ENCODE results near the gene RNF146.
"Not testable (repeated sequence)": the region's sequence is repeated elsewhere in the genome, so short reads cannot be mapped to it uniquely, and the experiment has no call there.

RNF146 gene

DNA sequence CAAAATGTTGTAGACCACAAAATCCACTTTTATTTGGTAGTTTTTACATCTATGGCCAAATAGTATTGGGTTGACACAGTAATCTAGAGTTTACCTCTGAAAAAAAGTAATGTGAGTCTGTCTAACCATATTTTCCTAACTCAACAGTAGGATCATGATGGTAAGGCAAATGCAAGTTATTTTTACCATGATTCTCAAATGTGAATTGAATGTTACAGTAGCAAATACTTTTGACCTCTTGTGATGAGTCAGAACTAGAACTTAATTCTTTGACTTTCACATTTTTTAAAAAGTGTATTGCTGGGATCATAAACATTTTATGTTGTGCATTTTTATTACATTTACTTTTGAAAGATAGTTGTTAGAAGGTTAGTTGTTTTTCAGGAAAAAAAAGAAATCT is 22.0 kb downstream of the RNF146 start:
- no peak for DNase-seq (ENCODE audit: low read depth)

DNA sequence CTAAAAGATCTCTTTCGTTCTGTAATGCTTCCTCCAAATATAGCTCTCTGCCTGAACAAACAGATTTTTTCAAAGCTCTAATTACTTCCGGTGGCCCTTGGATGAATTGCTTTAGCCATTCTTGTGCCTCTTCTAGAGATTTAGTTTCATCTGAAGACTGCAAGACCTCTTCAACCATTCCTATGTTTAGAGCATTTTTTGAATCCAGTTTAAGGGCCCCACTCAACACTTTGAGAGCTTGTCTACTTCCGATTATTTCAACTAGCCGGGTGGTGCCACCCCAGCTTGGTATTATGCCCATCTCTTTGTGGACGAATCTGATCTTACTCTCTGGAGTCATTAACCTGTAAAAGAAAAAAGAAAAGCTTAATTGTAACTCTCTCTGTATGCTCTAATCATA is 23.3 kb downstream of the RNF146 start:
- DNase-seq (ENCODE audit: low read depth): no peak

DNA sequence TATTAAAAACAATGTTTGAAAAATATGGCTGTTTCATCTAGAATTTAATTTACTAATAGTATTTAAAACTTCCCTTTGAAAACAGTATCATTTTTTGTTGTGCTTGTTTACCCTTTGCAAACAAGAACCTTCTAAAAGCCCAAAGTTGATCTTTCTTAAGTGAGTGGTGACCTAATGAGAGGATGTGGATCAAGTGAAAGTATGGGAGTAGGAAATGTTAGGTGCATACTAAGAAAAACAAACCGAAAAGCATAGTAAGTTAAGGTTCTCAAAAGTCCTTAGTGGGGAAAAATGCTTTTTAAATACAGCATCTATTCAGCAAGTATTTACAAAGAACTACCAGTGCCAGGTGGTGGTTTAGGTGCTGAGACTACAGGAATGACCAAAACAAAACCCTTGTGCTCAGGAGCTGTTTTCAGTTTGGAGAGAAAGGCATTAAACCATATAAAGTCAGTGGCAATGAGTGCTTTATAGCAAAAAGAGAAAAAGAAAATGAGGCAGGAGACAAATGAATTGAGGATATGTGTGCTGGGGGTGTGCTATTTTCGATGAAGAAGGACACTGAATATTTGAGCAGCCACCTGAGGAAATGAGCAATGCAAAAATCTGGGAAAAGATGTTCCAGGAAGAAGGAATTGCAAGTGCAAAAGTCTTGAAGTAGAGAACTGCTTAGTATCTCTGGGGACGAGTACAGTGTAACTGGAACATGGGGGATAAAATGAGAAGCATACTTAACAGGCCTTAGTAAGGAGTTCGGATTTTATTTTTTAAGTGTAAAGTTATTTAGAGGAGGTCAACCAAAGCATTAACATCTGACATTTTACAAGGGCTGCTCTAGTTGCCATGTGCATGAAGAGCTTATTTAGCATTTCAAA is 24.0 kb downstream of the RNF146 start:
- no peak for DNase-seq (ENCODE audit: low read depth)

DNA sequence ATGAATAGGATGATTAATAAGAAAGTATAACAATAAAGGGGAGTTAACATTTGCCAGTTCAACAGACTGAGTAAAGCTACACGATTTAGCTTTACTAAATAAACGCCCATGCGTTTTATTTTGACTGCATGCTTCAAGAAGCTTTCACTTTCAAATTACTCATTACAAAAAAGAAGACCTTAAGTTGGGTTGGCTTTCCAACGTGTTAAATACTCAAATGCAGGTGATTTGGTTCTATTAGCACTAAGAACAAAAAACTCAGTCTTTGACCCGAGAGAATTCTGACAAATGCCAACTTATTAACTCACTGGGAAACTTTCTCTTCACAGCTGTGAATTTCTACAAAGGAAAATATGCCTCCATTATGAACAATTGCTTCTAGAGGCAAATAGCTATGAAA is 24.8 kb downstream of the RNF146 start:
- no peak for DNase-seq (ENCODE audit: low read depth)

DNA sequence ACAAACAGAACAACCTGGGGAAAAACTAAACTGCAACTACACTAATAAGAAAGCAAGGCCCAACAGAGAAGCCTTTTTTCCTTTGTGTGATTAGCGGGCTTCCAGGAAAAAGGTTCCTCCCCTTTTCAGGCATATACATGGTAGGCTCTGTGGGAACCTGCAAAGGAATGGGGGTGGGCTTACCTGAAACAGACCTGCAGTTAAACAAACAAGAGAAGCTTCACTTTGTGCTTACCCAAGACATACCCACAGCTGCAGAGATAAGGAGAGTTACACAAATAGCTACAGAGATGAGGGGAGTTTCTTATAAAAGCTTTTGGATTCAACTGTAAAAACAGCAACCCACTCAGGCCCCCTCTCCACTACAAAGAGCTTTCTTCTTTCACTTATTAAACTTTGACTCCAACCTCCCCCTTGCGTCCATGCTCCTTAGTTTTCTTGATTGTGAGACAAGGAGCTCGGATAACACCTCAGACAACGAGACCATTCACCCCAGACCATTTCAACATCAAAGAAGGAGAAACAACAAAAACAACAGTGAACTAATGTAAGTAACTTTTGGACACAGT is 30.9 kb downstream of the RNF146 start:
- DNase-seq (ENCODE audit: low read depth): no peak

DNA sequence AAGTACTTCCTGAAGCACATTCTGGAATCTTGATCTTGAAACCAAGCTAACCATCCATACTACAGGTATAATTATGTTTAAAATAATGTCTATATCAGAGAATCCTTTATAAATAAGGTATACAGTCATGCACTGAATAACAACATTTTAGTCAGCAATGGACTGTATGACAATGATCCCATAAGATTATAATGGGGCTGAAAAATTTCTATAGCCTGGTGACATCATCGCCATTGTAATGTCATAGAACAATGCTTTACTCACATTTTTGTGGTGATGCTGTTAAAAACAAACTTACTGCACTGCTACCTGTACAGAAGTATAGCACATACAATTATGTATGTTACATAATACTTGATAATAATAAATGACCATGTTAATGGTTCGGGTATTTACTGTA is 31.8 kb downstream of the RNF146 start:
- no peak for DNase-seq (ENCODE audit: low read depth)

DNA sequence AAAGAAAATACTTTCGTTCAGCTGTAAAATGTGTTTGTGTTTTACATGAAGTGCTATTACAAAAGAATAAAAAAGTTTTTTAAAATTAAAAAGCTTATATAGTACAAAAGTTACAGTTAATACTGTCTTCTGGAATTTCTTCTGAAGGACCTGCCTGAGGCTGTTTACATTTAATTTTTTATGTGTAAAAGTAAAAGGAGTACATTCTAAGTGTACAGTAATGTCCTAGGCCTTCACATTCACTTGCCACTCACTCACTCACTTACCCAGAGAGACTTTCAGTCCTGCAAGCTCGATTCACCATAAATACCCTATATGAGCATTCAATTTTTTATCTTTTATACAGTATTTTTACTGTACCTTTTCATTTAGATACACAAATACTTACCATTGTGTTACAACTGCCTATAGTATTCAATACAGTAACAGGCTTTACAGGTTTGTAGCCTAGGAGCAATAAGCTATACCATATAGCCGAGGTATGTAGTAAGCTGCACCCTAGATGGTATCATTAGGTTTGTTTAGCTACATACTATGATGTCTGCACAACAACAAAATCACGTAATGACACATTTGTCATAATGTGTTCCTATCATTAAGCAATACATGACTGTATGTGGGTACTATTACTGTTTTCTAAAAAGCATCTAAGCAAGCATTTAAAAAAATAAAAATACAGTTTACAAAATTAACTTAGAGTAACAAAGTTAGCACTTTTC is 33.0 kb downstream of the RNF146 start:
- DNase-seq (ENCODE audit: low read depth): peak; percentile 2

DNA sequence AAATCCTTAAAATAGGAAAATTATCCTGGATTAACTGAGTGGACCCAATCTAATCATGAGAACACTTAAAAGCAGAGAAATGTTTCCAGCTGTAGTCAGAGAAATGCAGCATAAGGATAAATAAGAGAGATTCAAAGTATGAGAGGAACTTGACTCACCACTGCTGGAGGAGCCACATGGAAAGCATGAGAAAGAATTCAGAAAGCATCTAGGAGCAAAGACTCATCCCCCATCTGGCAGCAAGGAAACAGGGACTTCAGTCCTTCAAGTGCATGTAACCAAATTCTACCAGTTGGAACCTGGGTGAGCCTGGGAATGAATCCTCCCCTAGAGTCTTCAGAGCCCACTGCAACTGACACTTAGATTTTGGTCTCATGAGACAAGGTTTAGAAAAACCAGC is 33.7 kb downstream of the RNF146 start:
- peak; percentile 79 for DNase-seq (ENCODE audit: low read depth)

DNA sequence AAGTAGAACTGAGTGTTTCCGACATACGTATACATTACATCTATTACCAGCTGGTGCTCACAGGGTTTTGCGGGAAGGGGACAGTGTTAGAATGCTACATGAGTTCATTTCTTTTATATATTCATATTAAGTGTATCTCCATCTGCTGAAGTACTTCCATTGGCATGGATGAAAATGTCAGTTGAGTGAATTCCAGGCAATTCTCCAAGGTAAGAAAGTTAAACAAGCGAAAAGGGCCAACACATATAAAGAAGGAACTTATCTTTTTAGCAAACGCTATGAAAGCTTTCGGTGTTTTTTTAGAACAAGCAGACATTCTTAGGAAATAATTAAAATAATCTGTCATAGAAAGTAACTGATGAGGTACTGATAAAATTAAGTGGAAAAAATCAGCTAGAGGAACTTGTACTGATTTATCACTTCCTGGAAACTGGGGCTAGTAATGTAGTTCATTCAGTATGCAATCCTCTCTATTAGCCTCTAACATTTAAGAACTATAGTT is 34.6 kb downstream of the RNF146 start:
- peak; percentile 0 for DNase-seq (ENCODE audit: low read depth)

DNA sequence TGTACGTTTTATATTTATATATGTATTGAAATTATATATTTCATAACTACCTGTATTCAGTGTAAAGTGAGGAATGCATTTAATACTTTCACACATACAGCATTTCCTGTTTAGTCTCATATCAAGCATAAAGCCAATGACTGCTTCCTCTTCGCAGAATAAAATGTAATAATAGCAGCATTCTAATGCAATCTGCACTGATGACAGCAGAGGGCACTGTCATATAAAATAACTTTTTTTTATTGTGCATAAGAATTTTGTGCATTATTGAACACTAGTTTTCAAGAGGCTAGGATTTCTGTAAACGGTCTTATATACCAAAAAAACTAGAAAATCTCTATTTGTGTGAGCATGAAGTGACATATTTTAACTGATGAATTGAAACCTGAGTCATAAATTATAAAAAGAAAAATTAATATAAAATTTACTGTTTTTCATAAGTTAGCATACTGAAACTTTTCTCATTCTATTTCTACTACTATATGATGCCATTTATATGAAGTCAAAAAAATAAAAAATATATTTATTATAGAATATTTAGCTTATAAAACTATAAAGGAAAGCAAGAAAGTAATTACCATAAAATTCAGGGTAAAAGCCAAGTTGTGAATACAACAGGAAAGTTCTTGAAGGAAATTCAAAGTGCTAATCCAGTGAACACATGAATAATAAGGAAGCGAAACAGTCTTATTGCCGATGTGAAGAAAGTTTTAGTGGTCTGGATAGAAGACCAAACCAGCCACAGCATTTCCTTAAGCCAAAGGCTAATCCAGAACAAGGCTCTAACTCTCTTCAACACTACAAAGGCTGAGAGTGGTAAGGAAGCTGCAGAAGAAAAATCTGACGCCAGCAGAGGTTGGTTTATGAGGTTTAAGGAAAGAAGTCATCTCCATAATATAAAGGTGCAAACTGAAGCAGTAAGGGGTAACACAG is 36.3 kb downstream of the RNF146 start:
- DNase-seq (ENCODE audit: low read depth): peak; percentile 6

DNA sequence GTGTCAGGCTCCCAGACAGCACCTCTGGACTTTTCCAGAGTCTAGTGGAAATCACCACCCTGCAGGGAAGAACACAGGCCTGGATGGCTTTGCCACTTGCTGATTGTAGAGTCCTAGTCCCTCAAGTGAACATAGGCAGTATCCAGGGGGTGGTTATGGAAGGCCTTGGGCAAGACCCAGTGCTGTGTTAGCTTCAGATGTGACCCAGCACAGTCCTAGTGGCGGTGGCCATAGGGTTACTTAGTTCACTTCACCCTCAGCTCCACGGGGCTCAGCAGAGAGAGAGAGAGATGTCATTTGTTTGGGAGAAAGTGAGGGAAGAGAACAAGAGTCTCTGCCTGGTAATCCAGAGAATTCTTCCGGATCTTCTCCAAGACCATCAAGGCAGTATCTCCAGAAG is 37.3 kb downstream of the RNF146 start:
- no peak for DNase-seq (ENCODE audit: low read depth)

DNA sequence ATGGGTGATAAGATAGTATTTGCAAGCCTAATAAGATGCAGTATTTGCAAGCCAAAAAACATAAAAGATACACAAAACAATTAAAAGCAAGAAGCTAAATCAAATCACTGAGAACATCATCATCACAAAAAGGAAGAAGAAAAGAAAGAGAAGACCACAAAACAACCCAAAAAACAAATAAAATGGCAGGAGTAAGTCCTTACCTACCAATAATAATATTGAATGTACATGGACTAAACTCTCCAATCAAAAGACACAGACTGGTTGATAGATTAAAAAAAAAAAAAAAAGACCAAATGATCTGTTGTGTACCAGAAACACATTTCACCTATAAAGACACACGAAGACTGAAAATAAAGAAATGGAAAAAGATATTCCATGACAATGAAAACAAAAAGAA is 39.1 kb downstream of the RNF146 start:
- no peak for DNase-seq (ENCODE audit: low read depth)

DNA sequence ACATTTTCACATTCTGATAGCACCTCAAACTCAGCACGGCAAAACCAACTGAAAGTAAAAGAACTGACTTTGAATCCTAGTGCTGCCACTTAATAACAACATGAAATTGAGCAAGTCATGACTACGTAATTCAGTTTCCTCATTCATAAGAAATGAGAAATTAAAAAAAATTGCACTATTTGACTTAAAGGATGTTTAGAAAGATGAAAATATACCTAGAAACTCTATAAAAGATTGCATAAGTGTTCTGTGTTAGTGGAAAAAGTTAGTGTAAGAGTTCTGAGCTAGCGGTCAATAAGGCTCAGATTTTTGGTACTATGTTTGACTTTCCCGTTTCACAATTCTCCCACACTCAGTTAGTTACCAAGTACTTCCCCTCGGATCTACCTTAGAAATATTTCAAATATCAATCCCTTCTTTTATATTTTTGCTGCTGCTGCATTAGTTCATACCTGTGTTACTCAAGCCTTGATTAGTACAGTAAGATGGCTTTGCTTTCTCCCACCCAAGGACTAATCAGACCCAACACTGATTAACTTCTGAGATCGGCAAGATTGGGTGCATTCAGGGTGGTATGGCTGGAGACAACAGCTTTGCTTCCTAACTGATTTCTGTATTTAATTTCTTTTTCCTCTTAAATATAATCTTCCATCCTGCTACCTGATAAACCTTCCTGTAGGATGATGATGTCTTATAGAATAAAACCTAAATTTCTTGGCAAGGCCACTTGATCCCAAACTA is 50.9 kb downstream of the RNF146 start:
- no peak for DNase-seq (ENCODE audit: low read depth)

DNA sequence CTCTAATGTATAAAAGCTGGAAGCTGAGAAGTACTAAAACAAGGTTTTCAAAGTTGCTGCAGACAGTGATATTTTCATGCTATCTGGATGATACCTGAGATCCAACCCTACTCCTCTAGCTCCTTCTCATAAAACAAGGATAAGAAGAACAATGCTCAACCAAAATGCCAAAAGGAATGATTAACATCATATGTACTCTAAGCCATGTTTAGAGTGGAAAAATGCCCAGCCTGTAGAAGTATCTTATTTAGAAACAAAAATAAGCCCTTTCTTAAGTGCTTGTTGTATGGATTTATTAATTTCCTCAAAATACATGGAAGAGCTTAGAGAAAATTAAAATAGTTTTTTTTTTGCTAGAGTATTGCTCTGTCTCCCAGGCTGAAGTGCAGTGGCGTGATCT is 53.0 kb downstream of the RNF146 start:
- no peak for DNase-seq (ENCODE audit: low read depth)

DNA sequence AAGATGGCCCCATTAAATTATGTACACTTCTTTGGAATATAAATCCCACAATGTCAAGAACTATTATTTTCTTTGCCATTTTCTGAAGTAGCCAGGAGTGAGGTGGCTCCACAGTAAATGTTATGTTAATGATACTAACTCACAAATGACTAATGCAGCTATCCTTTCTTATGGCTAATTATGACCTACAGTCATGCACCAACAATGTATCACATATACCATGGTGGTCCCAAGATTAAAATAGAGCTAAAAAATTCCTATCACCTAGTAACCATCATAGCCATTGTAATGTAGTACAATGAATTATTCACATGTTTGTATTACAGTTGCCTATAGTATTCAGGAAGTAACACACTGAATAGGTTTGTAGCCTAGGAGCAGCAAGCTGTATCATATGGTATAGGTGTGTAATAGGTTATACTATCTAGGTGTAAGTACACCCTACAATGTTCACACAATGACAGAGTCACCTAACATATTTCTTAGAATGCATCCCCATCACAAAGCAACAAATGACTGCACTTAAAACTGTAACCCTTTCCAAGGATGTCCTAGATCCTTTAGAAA is 61.5 kb downstream of the RNF146 start:
- no peak for DNase-seq (ENCODE audit: low read depth)

DNA sequence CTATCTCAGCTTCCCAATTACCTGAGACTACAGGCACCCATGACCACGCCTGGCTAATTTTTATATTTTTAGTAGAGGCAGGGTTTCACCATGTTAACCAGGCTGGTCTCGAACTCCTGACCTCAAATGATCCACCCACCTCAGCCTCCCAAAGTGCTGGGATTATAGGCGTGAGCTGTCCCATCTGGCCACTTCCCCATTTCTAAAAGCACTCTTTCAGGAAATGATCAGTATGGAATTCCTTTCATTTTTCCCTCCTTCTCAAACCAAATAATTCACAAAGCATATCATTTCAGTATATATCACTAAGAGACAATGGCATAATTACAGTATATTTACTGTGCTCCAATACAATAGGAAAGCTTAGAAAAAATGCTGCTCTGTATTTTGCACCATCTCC is 64.6 kb downstream of the RNF146 start:
- DNase-seq (ENCODE audit: low read depth): not testable (repeated sequence)

DNA sequence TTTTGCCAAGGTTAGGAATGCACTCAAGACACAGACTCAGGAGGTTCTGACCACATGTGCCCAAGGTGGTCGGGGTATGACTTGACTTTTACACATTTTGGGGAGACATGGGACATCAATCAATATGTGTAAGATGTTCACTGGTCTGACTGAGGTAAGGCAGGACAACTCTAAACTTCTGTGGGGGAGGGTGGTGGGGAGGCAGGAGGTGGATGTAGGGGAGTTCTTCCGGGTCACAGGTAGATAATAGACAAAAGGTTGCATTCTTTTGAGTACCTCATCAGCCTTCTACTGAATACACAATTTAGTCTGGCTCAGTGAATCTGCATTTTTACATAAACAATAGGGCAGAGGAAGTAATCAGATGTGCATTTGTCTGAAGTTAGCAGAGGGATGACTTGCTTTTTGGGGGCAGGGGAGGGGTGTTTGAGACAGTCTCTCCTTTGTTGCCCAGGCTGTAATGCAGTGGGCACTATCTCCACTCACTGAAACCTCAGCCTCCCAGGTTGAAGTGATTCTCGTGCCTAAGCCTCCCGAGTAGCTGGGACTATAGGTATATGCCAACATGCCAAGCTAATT is 65.8 kb downstream of the RNF146 start:
- no peak for DNase-seq (ENCODE audit: low read depth)
